ENCODE results near the gene ARSB. TPM values are rescaled to one million over a fixed set of nuclear protein-coding genes. Genes with fewer than 3 reads are reported as not detected.

Gene ARSB
- total and polyA plus RNA-seq, 10 of the 15 experiments (the other 5 are each of a cell fraction or from before 2014, with no cell fraction given), result 1.2 to 8.2 (median 6.1) TPM

- TF ChIP-seq STAT3 (IDR thresholded peaks at IDR 0.05; ENCODE audit: low read depth, low read length), result no peak
- TF ChIP-seq BMI1 (IDR thresholded peaks at IDR 0.05; ENCODE audit: borderline replicate concordance), result no peak
- no peak for TF ChIP-seq ELK1 (IDR thresholded peaks at IDR 0.05; ENCODE audit: low read depth, low read length)
- no peak for TF ChIP-seq YBX1 (IDR thresholded peaks at IDR 0.05)
- 0 out of 2 replicates have a peak, but pooled peaks have one; percentile 35 for TF ChIP-seq HDGF (IDR thresholded peaks at IDR 0.05)
- TF ChIP-seq TCF12 (IDR thresholded peaks at IDR 0.05; ENCODE audit: low read depth, low read length), result no peak
- peak; percentile 79 to 88 for TF ChIP-seq IKZF2 (IDR thresholded peaks at IDR 0.05)
- no peak for TF ChIP-seq SMARCA5 (IDR thresholded peaks at IDR 0.05)
- 0 out of 2 replicates have a peak, but pooled peaks have one; percentile 28 for TF ChIP-seq ATF7 (IDR thresholded peaks at IDR 0.05; ENCODE audit: low read depth)
- TF ChIP-seq SP1 (IDR thresholded peaks at IDR 0.05; ENCODE audit: low read depth, low read length), result no peak
- no peak for TF ChIP-seq POLR2A (IDR thresholded peaks at IDR 0.05; ENCODE audit: low read depth, low read length)
- TF ChIP-seq TCF7 (IDR thresholded peaks at IDR 0.05; ENCODE audit: borderline replicate concordance), result no peak
- TF ChIP-seq REST (IDR thresholded peaks at IDR 0.05; ENCODE audit: low read depth, low read length), result no peak
- no peak for TF ChIP-seq MLLT1 (IDR thresholded peaks at IDR 0.05)
- no peak for TF ChIP-seq RB1 (IDR thresholded peaks at IDR 0.05; ENCODE audit: borderline replicate concordance)
- no peak for TF ChIP-seq FOS (IDR thresholded peaks at IDR 0.05; ENCODE audit: borderline replicate concordance, extremely low read depth, insufficient read length)
- TF ChIP-seq E2F8 (IDR thresholded peaks at IDR 0.05; ENCODE audit: low read depth, partially characterized antibody), result no peak
- TF ChIP-seq EZH2 (IDR thresholded peaks at IDR 0.05; ENCODE audit: borderline replicate concordance, control insufficient read depth, low read depth, low read length), result no peak
- TF ChIP-seq ZZZ3 (IDR thresholded peaks at IDR 0.05; ENCODE audit: control insufficient read depth, insufficient read length, low read depth), result no peak
- TF ChIP-seq PKNOX1 (IDR thresholded peaks at IDR 0.05), result no peak
- TF ChIP-seq PAX8 (IDR thresholded peaks at IDR 0.05), result no peak
- TF ChIP-seq RELA (IDR thresholded peaks at IDR 0.05; ENCODE audit: borderline replicate concordance, partially characterized antibody), result no peak
Observed at GRCh38 chr5:78757269-78758053, 227.6 kb downstream of the ARSB start (continued).

Data from GM12878 (cell line).